ENCODE measurements around the gene TYW5.

TYW5 gene

GRCh38 chr2:199955339-199956061 lies at the start of gene TYW5, which contains the start of gene MAIP1:
TYW5 (minus strand) TSS chr2:199955491; CDS start chr2:199955470, 21 bp downstream.
MAIP1 (plus strand) TSS chr2:199955582; CDS start chr2:199955799, 217 bp downstream.
- in situ Hi-C loops (cut with MboI; ENCODE audit: low sequenced_read_pairs) = loop anchor here (25.0 kb wide), 1 partner anchor 532 kb away; no protein-coding TSS in a partner anchor

DNA sequence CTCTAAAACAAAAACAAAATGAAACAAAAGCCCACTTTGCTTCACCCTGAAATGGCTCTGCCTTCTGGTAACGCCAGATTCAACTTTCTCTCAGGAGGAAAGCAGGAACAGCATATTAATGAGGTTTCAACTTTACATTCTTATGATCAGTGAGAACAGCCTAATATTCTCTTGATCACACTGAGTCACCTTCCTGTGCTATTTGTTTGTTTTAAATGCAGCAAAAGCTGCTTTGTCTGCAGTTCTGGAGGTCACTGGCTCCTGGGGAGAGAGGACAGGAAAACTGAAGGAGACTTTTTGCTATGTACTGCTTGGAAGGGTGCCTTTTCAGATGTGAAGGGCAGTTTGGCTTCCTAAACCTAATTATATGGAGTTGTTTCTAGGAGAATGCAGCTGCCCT lies 48.2 kb upstream of the TYW5 start:
- in situ Hi-C loops (cut with MboI; ENCODE audit: low sequenced_read_pairs) = no loop called here

DNA sequence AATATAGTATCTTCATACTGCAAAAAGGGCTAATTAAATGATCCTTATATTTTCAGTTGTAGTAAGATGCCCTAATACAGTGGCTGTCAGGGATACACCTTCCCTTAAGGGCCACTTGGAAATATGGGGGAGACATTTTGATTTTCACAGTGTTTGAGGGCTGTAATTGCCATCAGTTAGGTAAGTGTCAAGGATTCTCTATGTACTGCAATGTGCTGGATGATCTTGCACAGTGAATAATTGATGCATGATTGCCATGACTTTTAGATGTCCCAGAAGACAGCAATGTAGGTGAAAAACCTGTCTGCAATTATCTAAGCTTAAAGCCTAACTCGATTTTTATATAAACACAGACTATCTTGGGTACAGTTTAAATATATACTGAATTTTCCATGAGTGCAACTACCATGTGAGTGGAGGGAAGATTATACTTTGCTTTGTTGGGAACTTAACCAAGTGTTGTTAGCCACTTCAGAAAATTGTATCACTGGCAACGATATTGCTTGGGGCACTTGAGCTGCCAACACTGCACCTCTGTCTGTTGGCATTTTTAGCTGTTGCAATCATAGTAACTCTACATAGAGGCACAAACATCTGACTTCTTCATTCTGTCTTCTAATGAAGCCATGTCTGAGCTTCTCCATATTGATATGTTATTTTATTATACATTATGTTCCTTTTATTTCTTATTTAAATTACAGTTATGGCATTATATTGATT lies 45.3 kb upstream of the TYW5 start:
- in situ Hi-C loops (cut with MboI; ENCODE audit: low sequenced_read_pairs) = no loop called here

- in situ Hi-C loops (cut with MboI; ENCODE audit: low sequenced_read_pairs) = no loop called here
Measured at GRCh38 chr2:199999166-199999565, 43.9 kb upstream of the TYW5 start.

- in situ Hi-C loops (cut with MboI; ENCODE audit: low sequenced_read_pairs) = no loop called here
Measured at GRCh38 chr2:199997296-199997695, 42.0 kb upstream of the TYW5 start.

GRCh38 chr2:199994896-199995295 lies 39.6 kb upstream of the TYW5 start:
- in situ Hi-C loops (cut with MboI; ENCODE audit: low sequenced_read_pairs) = no loop called here

- in situ Hi-C loops (cut with MboI; ENCODE audit: low sequenced_read_pairs) = no loop called here
Measured at GRCh38 chr2:199994371-199994770, 39.1 kb upstream of the TYW5 start.

DNA sequence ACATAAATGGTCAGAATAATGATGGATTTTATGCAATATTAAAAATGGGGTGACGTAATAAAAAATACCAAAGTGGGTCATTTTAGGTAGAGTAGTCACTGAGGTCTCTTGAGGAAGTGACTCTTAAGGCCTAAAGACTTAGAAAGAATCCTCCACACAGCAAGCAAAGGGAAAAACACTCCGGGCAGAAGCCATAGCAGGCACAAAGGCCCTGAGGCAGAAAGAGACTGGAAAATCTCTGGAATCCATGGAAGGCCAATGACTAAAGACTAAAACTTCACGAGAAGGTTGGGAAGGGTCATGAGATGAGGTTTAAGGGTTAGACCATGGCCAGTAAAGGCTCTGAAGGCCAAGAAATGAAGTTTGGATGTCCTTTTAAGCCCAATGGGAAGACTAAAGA lies 37.0 kb upstream of the TYW5 start:
- in situ Hi-C loops (cut with MboI; ENCODE audit: low sequenced_read_pairs) = no loop called here

DNA sequence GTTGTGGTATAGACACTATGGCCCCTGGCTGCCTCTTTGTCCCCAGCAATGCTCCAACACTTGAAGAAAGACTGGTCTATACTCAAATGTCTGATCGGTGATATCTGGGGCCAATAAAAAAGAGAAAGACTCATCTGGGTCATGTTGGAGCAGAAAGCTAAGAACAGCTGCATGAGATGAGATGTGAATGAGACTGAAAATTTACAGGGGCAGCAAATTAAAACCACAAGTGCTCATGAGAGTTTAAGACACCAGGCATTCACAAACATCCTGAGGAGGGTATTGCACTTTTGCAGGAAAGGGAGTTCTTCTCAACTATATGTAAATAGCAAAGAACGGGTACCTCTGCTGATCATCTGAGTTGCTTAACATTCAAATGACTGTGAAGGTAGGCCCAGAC lies 36.4 kb upstream of the TYW5 start:
- in situ Hi-C loops (cut with MboI; ENCODE audit: low sequenced_read_pairs) = no loop called here

- in situ Hi-C loops (cut with MboI; ENCODE audit: low sequenced_read_pairs) = no loop called here
Measured at GRCh38 chr2:199989822-199990221, 34.5 kb upstream of the TYW5 start.

DNA sequence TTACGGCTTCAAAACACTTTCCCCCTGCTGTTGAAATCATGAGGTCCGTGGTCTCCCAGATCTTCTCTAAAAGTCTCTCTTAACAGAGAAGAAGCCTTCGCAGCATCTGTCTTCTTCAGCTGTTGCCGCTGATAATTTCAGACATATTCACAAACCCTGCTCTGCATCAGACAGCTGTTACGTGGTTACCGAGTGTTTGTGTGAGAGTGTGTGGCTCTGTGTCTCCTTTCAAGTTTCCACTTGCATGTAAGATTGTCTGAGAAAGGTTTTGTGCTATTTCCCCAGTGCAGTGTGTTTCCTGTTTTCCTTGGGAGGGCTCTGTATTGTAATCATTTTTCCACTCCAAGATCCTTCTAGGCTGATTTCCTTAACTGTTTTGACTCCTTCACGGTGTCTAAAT lies 32.9 kb upstream of the TYW5 start:
- in situ Hi-C loops (cut with MboI; ENCODE audit: low sequenced_read_pairs) = no loop called here

DNA sequence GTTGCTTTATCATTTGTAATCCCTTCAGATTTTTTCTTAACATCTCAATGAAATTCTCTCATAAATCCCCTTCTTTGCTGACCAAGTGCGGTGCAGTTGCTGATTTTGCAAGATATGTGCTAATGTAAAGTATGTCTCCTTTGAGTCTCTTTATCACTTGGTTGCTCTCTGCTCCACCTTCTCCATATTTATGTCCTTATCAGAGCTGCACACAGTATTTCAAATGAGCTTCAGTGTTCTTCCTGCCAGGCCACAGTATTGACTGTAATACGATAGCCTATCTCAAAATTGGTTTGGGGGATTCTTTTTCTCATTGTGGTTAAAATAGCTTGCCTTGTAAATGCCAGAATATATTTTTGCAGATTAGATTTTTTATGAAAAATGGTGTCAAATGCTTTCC lies 32.3 kb upstream of the TYW5 start:
- in situ Hi-C loops (cut with MboI; ENCODE audit: low sequenced_read_pairs) = no loop called here

DNA sequence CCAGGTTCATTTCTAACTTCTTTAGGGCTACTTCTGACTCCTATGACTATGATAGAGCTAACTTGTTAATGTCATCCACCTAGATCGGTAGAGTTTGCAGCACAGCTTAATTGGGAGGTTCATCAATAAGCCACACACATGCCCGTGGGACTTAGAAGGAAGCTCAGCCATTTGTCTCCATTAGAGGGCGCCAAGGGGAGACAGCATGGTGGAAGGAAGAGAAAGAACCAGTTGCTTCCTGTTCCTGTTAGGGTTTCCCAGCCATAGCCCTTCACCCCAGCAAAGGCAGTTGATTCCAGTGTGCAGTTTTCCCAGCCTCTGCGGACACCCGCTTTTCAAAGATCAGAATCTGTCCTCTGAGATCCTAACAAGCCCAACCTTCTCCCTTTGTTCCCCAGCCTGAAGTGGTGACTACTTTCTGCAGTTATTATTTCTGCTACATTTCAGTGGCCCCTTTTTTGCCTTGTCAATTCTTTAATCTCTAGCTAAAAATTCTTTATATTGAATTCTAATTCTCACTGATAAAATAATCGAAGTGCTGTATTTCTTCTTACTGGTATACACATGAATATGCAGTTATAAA lies 30.4 kb upstream of the TYW5 start:
- in situ Hi-C loops (cut with MboI; ENCODE audit: low sequenced_read_pairs) = no loop called here

DNA sequence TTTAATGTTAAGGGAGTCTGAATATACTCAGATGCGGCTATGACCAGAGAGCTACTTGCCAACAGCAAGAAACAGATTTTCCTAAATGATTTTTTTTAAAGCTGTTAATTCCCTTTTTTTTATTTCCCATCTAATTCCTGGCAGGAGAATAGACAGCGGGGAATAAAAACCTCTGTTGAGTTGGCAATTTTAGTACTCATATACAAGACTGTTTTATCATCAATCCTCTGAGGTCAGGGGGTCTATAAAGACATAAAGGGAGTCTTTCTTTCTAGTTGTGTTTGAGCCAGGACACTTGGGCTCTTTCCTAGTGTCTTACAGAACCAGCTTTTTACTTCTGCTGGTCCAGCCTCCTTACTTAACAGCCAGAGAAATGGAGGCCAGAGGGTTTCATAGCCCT lies 29.5 kb upstream of the TYW5 start:
- in situ Hi-C loops (cut with MboI; ENCODE audit: low sequenced_read_pairs) = no loop called here

DNA sequence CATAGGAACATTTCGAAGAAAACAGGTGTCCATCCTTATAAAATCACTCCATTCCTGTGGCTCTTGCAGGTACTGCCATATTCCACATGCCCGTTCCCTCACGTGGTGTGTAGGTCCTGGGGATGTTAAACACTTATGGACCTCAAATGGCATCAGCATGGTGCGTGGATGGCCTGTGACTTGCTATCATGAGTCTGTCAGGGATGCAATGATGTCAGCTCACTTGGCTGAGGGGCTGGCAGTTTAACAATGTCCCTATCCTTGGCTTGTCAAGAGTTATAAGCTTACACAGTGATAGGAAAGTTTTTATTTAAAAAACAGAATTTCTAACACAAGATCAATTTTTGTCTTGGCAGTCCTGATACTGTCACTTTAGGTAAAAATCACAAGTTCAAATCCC lies 28.9 kb upstream of the TYW5 start:
- in situ Hi-C loops (cut with MboI; ENCODE audit: low sequenced_read_pairs) = no loop called here

GRCh38 chr2:199983534-199983933 lies 28.2 kb upstream of the TYW5 start:
- in situ Hi-C loops (cut with MboI; ENCODE audit: low sequenced_read_pairs) = no loop called here

DNA sequence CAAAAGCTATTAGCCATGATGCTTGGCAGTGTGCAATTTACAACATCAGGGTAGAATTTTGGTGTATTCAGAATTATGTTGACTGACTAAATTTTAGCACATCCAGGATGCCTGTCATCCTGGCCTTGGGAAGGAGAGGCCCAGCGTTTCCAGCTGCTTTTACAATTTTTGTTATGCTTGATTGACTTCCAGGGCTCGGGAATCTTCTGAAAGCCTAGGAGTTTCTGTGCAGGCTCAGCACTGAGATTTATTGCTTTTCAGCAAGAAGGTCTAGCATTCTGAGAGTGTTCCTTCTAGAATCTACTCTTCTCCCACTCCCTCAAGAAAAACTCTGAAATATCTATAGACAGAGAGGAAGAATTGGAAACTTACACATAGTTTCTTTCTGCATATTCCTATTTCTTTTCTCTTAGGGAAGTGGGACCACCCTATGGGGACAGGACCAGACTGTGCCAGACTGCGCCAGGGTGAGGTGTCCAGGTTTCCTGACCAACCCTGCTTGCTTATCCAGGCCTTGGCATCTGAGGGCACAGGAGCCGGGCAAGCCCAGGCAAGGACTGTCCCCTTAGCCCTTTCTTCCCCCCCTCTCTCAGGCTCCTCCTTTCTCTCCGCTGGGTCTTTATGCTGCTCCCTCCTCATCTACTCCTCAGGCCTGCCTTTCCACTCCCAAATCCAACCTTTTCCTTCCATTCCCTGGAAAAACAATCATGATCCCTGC lies 27.0 kb upstream of the TYW5 start:
- in situ Hi-C loops (cut with MboI; ENCODE audit: low sequenced_read_pairs) = no loop called here

DNA sequence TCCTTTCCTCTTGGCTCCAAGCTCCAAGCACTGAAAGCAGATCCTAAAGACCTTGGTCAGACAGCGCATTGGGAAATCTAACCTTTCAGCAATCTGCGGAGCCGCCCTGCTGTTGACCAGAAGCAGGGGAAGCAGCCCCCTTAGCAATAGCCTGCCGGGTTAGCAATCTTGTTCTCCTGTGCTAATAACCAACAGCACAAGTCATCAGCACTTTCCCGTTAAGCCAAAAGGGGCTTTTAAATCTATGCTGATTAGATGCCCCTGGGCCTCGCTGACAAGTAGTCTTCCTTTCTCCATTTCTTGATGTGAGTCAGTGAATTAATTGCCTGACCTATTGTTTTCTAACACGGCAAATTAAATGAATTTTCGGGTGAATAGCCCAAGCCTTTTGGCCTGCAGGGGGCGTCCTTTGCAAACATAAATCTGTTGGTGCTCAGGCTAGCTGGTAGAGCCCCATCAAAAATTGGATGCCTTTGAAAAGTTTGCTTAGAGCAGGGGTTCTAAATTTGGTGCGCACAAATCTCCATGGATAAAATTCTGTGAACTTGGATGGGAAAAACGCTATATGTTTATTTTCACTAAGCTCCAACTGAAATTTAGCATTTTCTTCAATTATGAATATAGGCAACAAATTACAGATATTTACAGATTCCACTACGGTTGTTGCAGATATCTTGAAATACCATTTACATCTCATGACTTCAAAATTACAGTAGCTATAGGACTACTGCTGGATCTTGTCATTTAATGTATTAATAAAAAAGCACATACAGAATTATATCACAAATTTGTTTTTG lies 24.7 kb upstream of the TYW5 start:
- in situ Hi-C loops (cut with MboI; ENCODE audit: low sequenced_read_pairs) = no loop called here

- in situ Hi-C loops (cut with MboI; ENCODE audit: low sequenced_read_pairs) = no loop called here
Measured at GRCh38 chr2:199979398-199979797, 24.1 kb upstream of the TYW5 start.

GRCh38 chr2:199977984-199978415 lies 22.7 kb upstream of the TYW5 start:
- in situ Hi-C loops (cut with MboI; ENCODE audit: low sequenced_read_pairs) = no loop called here
